GM12878 (cell line): Measurements from ENCODE around the gene ZC3H12D. TPM values are rescaled to one million over a fixed set of nuclear protein-coding genes. Genes with fewer than 3 reads are reported as not detected.
A peak's percentile ranks its signal among the peaks of the same experiment; 100 is the strongest.

Experiments
- ATAC-seq: fragments of 200-7000 bp; cut with Tn5 transposase; 3 replicates; pipeline ENCODE4 v1.9.1; 2020; ENCODE audit warnings: mild to moderate bottlenecking, moderate library complexity
- BruUV-seq: library from RNA; stranded (reverse); fragments of 400-500 nt; replicated peaks from 2 replicates; lab custom pipeline; 2021; lab: Mats Ljungman, UMichigan
- CTCF ChIA-PET: fragments of 300-600 bp; sonication (Branson Sonifier 250); formaldehyde crosslinking; extraction: SDS; loops from one replicate; lab custom pipeline; 2021; ENCODE audit warnings: inconsistent platforms; lab: Yijun Ruan, JAX
- POLR2A ChIA-PET: fragments of 350-600 bp; formaldehyde crosslinking; extraction: SDS; loops from one replicate; lab custom pipeline; 2021; ENCODE audit warnings: inconsistent platforms; lab: Charles Lee
- RAD21 ChIA-PET: fragments of 300-600 bp; sonication (Branson Sonifier 250); formaldehyde crosslinking; loops from one replicate; lab custom pipeline; 2023; ENCODE audit warnings: antibody characterized with exemption; ENCODE audit not compliant: unreplicated experiment; lab: Charles Lee
- SMC1A ChIA-PET: fragments of 300-600 bp; sonication (Branson Sonifier 250); formaldehyde crosslinking; loops from one replicate; lab custom pipeline; 2023; ENCODE audit not compliant: unreplicated experiment, uncharacterized antibody; lab: Charles Lee
- DNase-seq: peaks from one replicate; pipeline ENCODE4 v3.0.0-alpha.2; 2011; ENCODE audit warnings: low read depth, low spot score
- FAIRE-seq: peaks from 3 replicates; lab custom pipeline; 2011; peaks lifted over from hg19 to GRCh38; lab: Jason Lieb, UNC
- H2AFZ ChIP-seq: 2 replicates; pipeline ENCODE4 v1.6.0; 2011; ENCODE audit warnings: low read depth, low read length, control low read depth; ENCODE audit not compliant: control insufficient read depth
- H3K27ac ChIP-seq: 2 replicates; pipeline ENCODE4 v1.5.1; 2011; ENCODE audit warnings: control low read depth; ENCODE audit not compliant: control insufficient read depth, insufficient read depth
- H3K27me3 ChIP-seq, 2 experiments: replicated peaks in 1 of 2; 2 replicates each; pipeline versions ENCODE4 v1.6.0 to v1.6.1; 2011; ENCODE audit warnings: low read length in 1 of 2; ENCODE audit not compliant: control insufficient read depth in 2 of 2, insufficient read depth in 2 of 2
- H3K36me3 ChIP-seq, 2 experiments: 2 replicates each; pipeline ENCODE4 v1.5.1; 2011; ENCODE audit warnings: low read length in 1 of 2; ENCODE audit not compliant: control insufficient read depth in 2 of 2, insufficient read depth in 2 of 2
- H3K4me1 ChIP-seq: 2 replicates; pipeline ENCODE4 v1.6.1; 2011; ENCODE audit warnings: mild to moderate bottlenecking, low read length, moderate library complexity, mixed read lengths; ENCODE audit not compliant: control insufficient read depth, insufficient read depth
- H3K4me2 ChIP-seq: 2 replicates; pipeline ENCODE4 v1.6.0; 2011; ENCODE audit warnings: control low read depth; ENCODE audit not compliant: control insufficient read depth, insufficient read depth
- H3K4me3 ChIP-seq: fragments of 200-600 bp; sonication (generic); 2 replicates; pipeline ENCODE4 v1.5.1; 2016
- H3K79me2 ChIP-seq: 2 replicates; pipeline ENCODE4 v1.6.0; 2011; ENCODE audit warnings: low read length; ENCODE audit not compliant: control insufficient read depth, insufficient read depth
- H3K9ac ChIP-seq: 2 replicates; pipeline ENCODE4 v1.8.0; 2011; ENCODE audit warnings: low read length, control low read depth, mixed read lengths; ENCODE audit not compliant: control insufficient read depth, insufficient read depth
- H3K9me3 ChIP-seq: replicated peaks from 3 replicates; pipeline ENCODE4 v1.5.1; 2011; ENCODE audit warnings: mild to moderate bottlenecking, low read length; ENCODE audit not compliant: control insufficient read depth, insufficient read depth
- H4K20me1 ChIP-seq: 2 replicates; pipeline ENCODE4 v1.6.0; 2011; ENCODE audit not compliant: control insufficient read depth, insufficient read depth
- ATF7 ChIP-seq: fragments of 450-650 bp; IDR thresholded peaks from 2 replicates; pipeline ENCODE4 v1.6.1; 2016; ENCODE audit warnings: low read depth, mild to moderate bottlenecking
- FOXM1 ChIP-seq: IDR thresholded peaks from 2 replicates; pipeline ENCODE4 v1.6.1; 2012; ENCODE audit warnings: low read depth, mild to moderate bottlenecking, inconsistent platforms, low read length, moderate library complexity
- PAX5 ChIP-seq: IDR thresholded peaks from 2 replicates; pipeline ENCODE4 v1.6.1; 2011; ENCODE audit warnings: low read depth, low read length, borderline replicate concordance
- SIX5 ChIP-seq: IDR thresholded peaks from 2 replicates; pipeline ENCODE4 v1.6.1; 2011; ENCODE audit warnings: mild to moderate bottlenecking, low read depth, low read length, moderate library complexity; ENCODE audit not compliant: severe bottlenecking
- SREBF2 ChIP-seq: IDR thresholded peaks from 2 replicates; pipeline ENCODE4 v1.6.1; 2012; ENCODE audit warnings: mild to moderate bottlenecking, low read length
- STAT3 ChIP-seq: IDR thresholded peaks from 2 replicates; pipeline ENCODE4 v1.6.1; 2011; ENCODE audit warnings: low read depth, low read length, improper control_type of control experiment
- TCF3 ChIP-seq: IDR thresholded peaks from 2 replicates; pipeline ENCODE4 v1.6.1; 2012; ENCODE audit warnings: low read depth, mild to moderate bottlenecking, low read length, borderline replicate concordance; ENCODE audit not compliant: insufficient read depth
- WRNIP1 ChIP-seq: IDR thresholded peaks from 2 replicates; pipeline ENCODE4 v1.6.1; 2011; ENCODE audit warnings: low read depth, low read length, improper control_type of control experiment, borderline replicate concordance
- ZNF384 ChIP-seq: IDR thresholded peaks from 2 replicates; pipeline ENCODE4 v1.6.1; 2012; ENCODE audit warnings: low read depth, mild to moderate bottlenecking, low read length, improper control_type of control experiment, borderline replicate concordance
- WGBS: methylation state at CpG from one replicate; pipeline ENCODE4 v1.1.6; 2016; ENCODE audit warnings: low lambda C conversion rate; ENCODE audit not compliant: insufficient replicate concordance, insufficient coverage; ENCODE audit errors: missing lambda C conversion rate; 5-methylcytosine and 5-hydroxymethylcytosine counted together
- in situ Hi-C: fragments of 300-500 bp; cut with MboI; formaldehyde crosslinking; loops from 9 replicates; pipeline ENCODE4 v1.14.3; 2018; ENCODE audit warnings: mixed read lengths
- intact Hi-C: fragments of 100-400 bp; cut with micrococcal nuclease; formaldehyde crosslinking; loops from one replicate; pipeline ENCODE4 v1.14.2; 2022; ENCODE audit not compliant: unreplicated experiment
- polyA plus RNA-seq, 11 experiments: library from polyadenylated mRNA; depleted of rRNA in 4 of 11; unstranded in 6 of 11; stranded (reverse) in 5 of 11; fragments of >200 nt; fragmentation: Nextera tagmentation in 4 of 11; fragmentation: Illumina TruSeq in 1 of 11; extraction: Ambion mirVana in 4 of 11; extraction: Trizol in 1 of 11; gene quantifications; 1 replicate in 1 of 11; 2 replicates in 10 of 11; pipeline versions ENCODE4 v1.2.1 to v1.2.3, GENCODE V29; 2011 to 2016; ENCODE audit warnings: inconsistent platforms in 2 of 11, missing spikeins in 2 of 11, low read depth in 1 of 11
- total RNA-seq, 4 experiments: library from RNA; depleted of rRNA in 3 of 4; stranded (reverse); fragments of >200 nt in 3 of 4; fragmentation: Illumina TruSeq in 1 of 4; extraction: Trizol in 1 of 4; gene quantifications; 2 replicates each; pipeline versions ENCODE4 v1.2.1 to v1.2.3, GENCODE V29; 2013 to 2021
- TF ChIP-seq, protein P1 (sequence below): fragments of 450-650 bp; IDR thresholded peaks from 2 replicates; pipeline ENCODE4 v1.6.1; 2017; ENCODE audit warnings: mild to moderate bottlenecking, moderate library complexity
- TF ChIP-seq, protein P2 (sequence below): fragments of 450-650 bp; conservative IDR thresholded peaks from 2 replicates; pipeline ENCODE4 v1.6.1; 2017; ENCODE audit warnings: mild to moderate bottlenecking, moderate library complexity

The ZC3H12D gene
- total and polyA plus RNA-seq, 10 of the 15 experiments (the other 5 are each of a cell fraction or from before 2014, with no cell fraction given), result 1.4 to 29.7 (median 8.8) TPM

DNA sequence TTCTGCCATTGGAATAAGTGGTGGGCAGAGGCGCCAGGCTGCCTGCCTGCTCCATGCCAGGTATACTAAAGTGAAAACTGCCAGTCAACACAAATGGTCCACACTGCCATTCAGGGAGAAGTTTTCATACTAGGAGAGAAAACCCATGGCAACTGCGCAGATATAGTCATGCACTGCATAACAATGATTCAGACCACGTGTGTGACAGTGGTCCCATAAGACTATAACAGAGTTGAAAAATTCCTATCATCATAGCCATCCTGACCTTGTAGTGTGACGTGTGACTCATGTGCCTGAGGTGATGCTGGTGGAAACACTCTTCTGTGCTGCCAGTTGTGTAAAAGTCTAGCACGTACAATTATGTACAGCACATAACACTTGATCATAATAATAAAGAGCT is 25.1 kb downstream of the ZC3H12D start (continued):
- TF ChIP-seq STAT3 (no peak), PAX5 (no peak), WRNIP1 (no peak)
- TF ChIP-seq, protein P1, sequence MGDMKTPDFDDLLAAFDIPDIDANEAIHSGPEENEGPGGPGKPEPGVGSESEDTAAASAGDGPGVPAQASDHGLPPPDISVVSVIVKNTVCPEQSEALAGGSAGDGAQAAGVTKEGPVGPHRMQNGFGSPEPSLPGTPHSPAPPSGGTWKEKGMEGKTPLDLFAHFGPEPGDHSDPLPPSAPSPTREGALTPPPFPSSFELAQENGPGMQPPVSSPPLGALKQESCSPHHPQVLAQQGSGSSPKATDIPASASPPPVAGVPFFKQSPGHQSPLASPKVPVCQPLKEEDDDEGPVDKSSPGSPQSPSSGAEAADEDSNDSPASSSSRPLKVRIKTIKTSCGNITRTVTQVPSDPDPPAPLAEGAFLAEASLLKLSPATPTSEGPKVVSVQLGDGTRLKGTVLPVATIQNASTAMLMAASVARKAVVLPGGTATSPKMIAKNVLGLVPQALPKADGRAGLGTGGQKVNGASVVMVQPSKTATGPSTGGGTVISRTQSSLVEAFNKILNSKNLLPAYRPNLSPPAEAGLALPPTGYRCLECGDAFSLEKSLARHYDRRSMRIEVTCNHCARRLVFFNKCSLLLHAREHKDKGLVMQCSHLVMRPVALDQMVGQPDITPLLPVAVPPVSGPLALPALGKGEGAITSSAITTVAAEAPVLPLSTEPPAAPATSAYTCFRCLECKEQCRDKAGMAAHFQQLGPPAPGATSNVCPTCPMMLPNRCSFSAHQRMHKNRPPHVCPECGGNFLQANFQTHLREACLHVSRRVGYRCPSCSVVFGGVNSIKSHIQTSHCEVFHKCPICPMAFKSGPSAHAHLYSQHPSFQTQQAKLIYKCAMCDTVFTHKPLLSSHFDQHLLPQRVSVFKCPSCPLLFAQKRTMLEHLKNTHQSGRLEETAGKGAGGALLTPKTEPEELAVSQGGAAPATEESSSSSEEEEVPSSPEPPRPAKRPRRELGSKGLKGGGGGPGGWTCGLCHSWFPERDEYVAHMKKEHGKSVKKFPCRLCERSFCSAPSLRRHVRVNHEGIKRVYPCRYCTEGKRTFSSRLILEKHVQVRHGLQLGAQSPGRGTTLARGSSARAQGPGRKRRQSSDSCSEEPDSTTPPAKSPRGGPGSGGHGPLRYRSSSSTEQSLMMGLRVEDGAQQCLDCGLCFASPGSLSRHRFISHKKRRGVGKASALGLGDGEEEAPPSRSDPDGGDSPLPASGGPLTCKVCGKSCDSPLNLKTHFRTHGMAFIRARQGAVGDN, result no peak

DNA sequence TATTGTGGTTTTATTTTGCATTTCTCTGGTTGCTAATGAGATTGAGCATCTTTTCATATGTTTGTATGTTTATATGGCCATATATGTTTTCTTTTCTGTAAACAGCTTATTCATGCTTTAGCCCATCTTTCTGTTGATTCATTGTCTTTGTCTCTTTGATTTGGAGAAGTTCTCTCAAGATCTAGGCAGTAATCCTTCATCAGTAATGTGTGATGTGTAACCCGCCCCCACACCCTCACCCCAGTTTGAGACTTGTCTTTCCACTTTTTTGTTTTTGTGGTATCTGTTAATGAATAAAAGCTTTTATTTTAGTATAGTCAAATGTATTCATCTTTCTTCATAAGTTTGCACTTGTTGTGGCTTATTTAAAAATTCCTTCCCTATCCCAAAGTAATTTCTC is 26.0 kb downstream of the ZC3H12D start:
- FAIRE-seq (no peak), DNase-seq (no peak), ATAC-seq (no peak)
- TF ChIP-seq ATF7 (no peak), ZNF384 (no peak), FOXM1 (no peak), SREBF2 (no peak), SIX5 (no peak), TCF3 (no peak)
- TF ChIP-seq, protein P2, sequence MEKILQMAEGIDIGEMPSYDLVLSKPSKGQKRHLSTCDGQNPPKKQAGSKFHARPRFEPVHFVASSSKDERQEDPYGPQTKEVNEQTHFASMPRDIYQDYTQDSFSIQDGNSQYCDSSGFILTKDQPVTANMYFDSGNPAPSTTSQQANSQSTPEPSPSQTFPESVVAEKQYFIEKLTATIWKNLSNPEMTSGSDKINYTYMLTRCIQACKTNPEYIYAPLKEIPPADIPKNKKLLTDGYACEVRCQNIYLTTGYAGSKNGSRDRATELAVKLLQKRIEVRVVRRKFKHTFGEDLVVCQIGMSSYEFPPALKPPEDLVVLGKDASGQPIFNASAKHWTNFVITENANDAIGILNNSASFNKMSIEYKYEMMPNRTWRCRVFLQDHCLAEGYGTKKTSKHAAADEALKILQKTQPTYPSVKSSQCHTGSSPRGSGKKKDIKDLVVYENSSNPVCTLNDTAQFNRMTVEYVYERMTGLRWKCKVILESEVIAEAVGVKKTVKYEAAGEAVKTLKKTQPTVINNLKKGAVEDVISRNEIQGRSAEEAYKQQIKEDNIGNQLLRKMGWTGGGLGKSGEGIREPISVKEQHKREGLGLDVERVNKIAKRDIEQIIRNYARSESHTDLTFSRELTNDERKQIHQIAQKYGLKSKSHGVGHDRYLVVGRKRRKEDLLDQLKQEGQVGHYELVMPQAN, result no peak
- 94% methylated on average over 1 of the region's 1 CpG for WGBS
- POLR2A ChIA-PET, result interaction anchor here (1.2 kb wide), 1 partner anchor 9 kb away, joined by 3 read pairs; no protein-coding TSS in a partner anchor
- intact Hi-C loops, result no loop called here
- H3K9me3 ChIP-seq, result no peaks in the 10 kb centered on the region
- H3K9ac ChIP-seq, result no peak overlapping the region
- H3K79me2 ChIP-seq, result no peaks in the 10 kb centered on the region; the same call in none of the 2 replicates
- no peak overlapping the region for H3K4me3 ChIP-seq
- H2AFZ ChIP-seq, result no peak overlapping the region
- H3K4me1 ChIP-seq, result no peaks in the 10 kb centered on the region
- in situ Hi-C loops, result no loop called here
- SMC1A ChIA-PET, result interaction anchor here (0.7 to 1.5 kb wide), 3 partner anchors 27 to 59 kb away, joined by 3 to 6 read pairs (median 3); no protein-coding TSS in a partner anchor
- peaks cover 17 to 18% of the 10 kb centered on the region in 2 experiments; a peak in 3 of 4 replicates for H3K36me3 ChIP-seq
- no peaks in the 10 kb centered on the region for H4K20me1 ChIP-seq
- BruUV-seq, result TSS peak; percentile 39
- H3K27ac ChIP-seq, result no peak overlapping the region
- CTCF ChIA-PET, result interaction anchor here (1.0 to 1.5 kb wide), 4 partner anchors 9 to 60 kb away, joined by 3 to 4 read pairs (median 4); no protein-coding TSS in a partner anchor
- RAD21 ChIA-PET, result interaction anchor here (1.0 to 2.0 kb wide), 3 partner anchors 16 to 59 kb away, joined by 3 to 5 read pairs (median 4); no protein-coding TSS in a partner anchor
- no peaks in the 10 kb centered on the region for H3K27me3 ChIP-seq
- H3K4me2 ChIP-seq, result no peak overlapping the region
